GM12875 (cell line): ENCODE data around the gene SIRT7.

ENCODE experiments used
- H3K4me3 ChIP-seq: one replicate; pipeline ENCODE4 v1.5.1; 2011; ENCODE audit warnings: low read depth, low read length, control low read depth
- TF ChIP-seq, protein P1 (sequence below): IDR thresholded peaks from 2 replicates; pipeline ENCODE4 v1.5.1; 2011; ENCODE audit warnings: low read depth, mild to moderate bottlenecking, control low read depth, inconsistent platforms, low read length, moderate library complexity, borderline replicate concordance; ENCODE audit not compliant: insufficient read depth

Gene SIRT7

DNA sequence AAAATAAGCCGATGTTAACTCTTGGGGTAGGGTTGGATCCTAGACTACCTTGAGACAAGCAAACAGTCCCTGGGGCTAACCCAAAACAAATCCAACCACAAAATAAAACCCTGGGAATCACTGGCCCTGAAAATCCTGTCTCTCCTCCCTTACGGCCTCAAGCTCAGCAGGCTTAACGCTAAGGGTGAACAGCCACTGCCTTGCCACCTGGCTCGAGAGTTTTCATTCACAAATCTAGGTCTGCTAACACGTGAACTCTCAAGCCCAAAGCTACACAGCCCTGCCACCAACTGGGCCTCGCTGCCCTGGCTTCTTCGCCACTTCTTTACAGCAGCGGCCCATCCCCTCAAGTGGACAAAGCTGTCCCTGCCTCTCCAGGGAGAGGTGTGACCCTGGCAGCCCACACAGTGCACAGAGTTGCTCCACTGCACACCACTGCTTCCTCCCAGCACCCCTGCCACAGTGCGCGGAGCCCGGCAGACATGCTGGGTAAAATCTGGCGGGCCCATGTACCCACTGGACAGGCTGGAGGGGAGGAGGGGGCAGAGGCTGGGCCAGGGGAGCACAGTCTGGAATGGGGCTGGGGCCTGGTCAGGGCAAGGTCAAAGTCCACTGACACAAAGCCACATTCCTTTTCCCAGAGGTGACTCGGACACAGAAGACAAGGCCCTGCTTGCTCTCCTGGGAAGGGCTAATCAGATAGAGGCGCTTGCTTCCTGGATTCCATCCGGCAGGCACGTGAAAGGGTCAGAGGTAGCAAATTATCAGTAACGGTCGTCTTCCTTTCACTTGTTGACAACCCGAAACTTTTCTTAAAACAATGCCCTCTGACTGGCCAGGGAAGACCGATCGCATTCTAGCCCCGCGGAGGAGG lies 7.8 kb downstream of the SIRT7 start:
- H3K4me3 ChIP-seq, result peak overlapping the region; percentile 74
- TF ChIP-seq, protein P1, sequence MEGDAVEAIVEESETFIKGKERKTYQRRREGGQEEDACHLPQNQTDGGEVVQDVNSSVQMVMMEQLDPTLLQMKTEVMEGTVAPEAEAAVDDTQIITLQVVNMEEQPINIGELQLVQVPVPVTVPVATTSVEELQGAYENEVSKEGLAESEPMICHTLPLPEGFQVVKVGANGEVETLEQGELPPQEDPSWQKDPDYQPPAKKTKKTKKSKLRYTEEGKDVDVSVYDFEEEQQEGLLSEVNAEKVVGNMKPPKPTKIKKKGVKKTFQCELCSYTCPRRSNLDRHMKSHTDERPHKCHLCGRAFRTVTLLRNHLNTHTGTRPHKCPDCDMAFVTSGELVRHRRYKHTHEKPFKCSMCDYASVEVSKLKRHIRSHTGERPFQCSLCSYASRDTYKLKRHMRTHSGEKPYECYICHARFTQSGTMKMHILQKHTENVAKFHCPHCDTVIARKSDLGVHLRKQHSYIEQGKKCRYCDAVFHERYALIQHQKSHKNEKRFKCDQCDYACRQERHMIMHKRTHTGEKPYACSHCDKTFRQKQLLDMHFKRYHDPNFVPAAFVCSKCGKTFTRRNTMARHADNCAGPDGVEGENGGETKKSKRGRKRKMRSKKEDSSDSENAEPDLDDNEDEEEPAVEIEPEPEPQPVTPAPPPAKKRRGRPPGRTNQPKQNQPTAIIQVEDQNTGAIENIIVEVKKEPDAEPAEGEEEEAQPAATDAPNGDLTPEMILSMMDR, result no peak

DNA sequence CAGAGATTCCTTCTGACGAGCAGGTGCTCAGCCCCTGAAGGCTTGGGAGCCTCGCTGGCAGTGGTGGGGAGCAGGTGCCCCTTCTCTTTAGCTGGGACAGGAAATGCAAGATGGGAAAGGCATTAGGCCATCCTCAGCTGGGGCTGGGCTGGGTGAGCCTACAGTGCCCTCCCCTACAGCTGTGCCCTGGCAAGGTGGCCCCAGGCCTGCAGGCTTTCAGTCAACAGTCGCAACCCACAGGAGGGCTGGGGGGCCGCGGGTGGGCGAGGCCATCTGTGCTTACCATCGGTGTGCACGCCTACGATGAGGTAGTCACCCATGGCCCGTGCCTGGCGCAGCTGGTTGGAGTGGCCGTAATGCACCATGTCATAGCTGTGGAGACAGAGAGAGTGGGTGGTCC lies 8.7 kb downstream of the SIRT7 start:
- TF ChIP-seq, protein P1, result no peak
- H3K4me3 ChIP-seq, result no peak overlapping the region

DNA sequence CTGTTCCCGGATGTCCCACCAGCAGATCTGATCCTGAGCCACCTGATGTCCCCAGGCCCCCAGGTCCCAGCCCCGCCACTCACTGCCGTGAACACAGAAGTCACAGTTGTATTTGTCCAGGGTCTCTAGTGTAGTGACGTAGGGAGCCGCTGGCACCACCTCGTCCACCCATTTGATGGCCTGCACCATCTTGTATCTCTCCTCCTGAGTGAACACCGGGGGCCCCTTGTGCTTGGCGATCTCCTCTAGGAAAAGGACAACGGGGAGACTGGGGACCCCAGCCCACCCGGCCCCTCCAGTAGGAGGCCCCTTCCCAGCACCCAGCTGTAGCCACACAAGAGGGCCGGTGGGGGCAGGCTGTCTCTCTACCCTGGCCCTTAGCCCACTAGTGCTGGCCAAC lies 9.2 kb downstream of the SIRT7 start:
- TF ChIP-seq, protein P1, result no peak
- H3K4me3 ChIP-seq, result no peak overlapping the region

DNA sequence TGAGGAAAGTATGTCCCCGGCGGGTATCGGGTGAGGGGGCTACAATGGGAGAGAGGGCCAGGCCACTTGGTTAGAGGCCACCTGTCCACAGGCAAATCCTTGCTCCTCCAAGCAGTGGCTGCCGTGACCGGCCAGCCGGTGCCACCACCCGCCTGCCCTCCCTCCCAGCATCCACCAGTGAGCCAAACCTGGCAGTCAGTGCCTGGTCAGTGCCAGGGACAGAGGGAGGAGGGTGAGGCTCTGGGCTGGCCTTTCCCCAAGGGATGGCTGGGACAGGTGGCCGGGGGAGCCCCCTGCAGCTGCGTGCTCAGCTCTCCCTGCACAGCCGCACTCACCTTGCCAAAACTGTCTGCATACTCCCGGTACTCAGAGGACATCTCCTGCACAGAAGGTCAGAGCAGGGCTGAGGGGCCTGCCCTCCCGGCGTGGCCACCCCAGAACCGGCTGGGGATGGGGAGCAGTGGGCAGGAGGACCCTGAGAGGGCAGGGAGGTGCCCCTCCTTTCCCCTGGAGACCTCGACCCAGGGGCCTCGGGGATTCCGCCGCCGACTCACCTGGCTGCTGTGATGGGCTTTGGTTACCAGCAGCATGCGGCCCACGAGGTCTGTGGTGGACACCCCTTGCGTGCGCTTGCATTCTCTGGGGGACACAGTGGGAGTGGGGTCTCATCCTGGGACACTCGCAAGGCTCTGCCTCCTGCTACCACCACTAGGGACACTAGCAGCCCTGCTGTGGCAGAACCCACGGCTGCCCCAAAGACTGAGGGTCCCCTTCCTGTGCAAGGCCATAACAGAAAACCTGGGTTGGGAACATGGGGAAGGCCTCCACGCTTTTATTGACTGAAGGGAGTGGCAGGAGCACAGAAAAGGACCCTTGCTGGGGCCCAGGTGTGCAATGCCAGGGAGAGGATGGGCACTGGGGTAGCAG lies 10.5 kb downstream of the SIRT7 start:
- H3K4me3 ChIP-seq, result no peak overlapping the region
- TF ChIP-seq, protein P1, result no peak; the same call in 1 of the 2 replicates

DNA sequence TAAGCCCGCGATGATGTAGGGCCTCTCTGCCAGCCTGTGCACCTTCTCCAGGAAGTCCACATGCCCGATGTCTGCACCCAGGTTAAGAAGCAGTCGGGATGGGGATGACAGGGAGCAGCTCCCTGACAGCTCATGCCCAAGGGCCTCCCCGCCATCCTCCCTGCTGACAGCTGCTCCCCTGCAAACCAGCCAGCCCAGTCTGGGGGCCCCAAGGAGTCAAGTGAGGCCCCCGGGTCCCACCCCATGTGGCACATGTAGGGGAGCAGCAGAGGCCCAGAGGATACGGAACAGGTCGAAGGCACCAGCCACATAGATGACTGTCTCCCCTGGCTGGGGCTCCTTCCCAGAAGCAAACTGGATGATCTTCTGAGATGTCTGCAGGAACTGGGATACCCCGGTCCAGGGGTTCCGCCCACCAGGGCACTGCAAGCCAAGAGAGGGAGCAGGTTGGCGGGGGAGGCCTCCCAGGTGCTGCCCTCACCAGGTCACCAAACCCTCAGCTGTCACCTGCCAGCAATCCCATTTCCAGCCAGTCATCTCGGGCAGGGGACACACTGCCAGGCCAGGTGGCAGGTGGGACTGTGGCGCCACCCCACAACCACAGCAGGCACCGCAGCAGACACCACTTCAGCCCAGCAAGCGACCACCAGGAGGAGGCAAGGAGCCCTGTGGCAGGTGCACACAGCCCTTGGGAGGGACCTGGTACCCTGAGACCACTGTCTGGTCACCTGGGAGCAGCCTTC lies 11.3 kb downstream of the SIRT7 start:
- TF ChIP-seq, protein P1, result 0 out of 2 replicates have a peak, but pooled peaks have one; percentile 10
- no peak overlapping the region for H3K4me3 ChIP-seq

DNA sequence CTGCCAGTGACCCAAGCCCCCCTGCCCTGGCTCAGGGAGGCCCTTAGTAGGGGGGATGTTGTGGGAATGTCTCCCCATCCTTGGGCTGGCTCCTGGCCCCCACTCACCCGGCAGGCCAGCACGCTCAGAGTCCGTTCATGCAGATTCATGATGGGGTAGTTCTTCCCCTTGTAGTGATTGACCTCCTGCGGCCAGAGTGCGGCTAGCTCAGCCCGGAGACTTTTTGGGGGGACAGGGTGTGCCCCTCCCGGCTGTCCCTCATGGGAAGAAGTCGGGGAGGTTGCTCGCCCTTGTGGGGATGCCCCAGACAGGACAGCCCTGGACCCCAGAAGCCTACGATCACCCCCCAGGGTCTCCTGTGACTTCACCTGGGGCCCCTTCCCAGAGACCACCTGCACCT lies 12.0 kb downstream of the SIRT7 start:
- TF ChIP-seq, protein P1, result no peak

More for the DNA sequence above, 12.0 kb downstream of the SIRT7 start:
- no peak overlapping the region for H3K4me3 ChIP-seq
